Frontal cortex (tissue), 4 donors: Measurements from ENCODE around the gene EXD1. TPM values are rescaled to one million over a fixed set of nuclear protein-coding genes. Genes with fewer than 3 reads are reported as not detected.
"Not testable (repeated sequence)": the region's sequence is repeated elsewhere in the genome, so short reads cannot be mapped to it uniquely, and the experiment has no call there.

ENCODE experiments used
- DNase-seq, 2 donors: peaks; one replicate each; pipeline ENCODE4 v3.0.0; 2012; ENCODE audit warnings: low spot score in 2 of 2
- FAIRE-seq: peaks from 2 replicates; lab custom pipeline; 2012; peaks lifted over from hg19 to GRCh38; lab: Jason Lieb, UNC
- total RNA-seq: library from RNA; depleted of rRNA; stranded (reverse); fragments of >200 nt; gene quantifications from one replicate; pipeline ENCODE4 v1.2.3, GENCODE V29; 2014
- donor health status: control.
- donor health status: control.
- donor health status: control.

Gene EXD1, protein sequence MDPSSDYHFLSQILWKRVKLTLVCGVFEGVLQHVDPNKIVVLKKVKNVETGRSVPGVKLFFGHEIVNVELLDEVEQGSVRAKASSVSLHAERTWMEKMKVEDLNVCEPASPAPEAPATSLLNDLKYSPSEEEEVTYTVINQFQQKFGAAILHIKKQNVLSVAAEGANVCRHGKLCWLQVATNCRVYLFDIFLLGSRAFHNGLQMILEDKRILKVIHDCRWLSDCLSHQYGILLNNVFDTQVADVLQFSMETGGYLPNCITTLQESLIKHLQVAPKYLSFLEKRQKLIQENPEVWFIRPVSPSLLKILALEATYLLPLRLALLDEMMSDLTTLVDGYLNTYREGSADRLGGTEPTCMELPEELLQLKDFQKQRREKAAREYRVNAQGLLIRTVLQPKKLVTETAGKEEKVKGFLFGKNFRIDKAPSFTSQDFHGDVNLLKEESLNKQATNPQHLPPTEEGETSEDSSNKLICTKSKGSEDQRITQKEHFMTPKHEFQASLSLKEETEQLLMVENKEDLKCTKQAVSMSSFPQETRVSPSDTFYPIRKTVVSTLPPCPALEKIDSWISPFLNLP
- 1.2 TPM for total RNA-seq

DNA sequence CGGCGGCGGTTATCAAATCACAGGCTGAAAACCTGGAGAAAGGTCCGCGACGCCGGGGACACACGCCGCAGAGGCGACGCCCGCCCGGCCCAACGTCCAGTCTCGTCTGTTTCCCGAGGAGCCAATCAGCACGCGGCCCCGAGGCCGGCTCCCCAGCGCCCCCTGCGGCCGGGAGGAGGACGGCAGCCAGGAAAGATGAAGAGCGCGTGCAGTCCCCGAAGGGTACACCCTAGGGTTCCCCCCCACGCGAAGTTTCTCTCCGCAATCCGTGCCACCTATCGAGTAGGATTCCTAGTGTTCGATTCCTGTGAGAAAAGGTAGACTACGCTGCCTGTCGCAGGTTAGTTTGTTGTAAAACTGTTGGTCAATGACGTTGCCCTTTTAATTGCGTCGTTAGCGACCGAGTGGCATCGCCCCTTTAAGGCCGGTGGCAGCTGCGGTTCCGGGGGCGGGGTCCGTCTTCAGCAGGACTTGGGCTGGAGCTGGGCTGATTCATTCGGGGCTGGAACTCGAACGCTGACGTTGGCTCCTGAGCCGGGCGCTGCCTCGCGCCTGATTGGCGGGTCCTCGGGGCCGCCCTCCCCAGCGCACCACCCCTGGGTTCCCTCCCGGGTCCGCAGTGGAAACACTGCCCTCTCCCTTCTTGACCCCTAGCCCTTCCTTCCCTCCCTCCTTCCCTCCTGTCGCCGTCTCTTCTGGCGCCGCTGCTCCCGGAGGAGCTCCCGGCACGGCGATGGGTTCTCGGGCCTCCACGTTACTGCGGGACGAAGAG is at the start of gene EXD1, which contains the start of gene CHP1:
Gene EXD1, minus strand, starts transcription at position 108 of the 772 bp plus-strand sequence. CDS start 4,182 bp downstream, outside the sequence.
Gene CHP1, plus strand, starts transcription at position 619 of the 772 bp plus-strand sequence. Its CDS starts 115 bp downstream, at position 734.
- FAIRE-seq: no peak
- peak; percentile 87 to 95 for DNase-seq

DNA sequence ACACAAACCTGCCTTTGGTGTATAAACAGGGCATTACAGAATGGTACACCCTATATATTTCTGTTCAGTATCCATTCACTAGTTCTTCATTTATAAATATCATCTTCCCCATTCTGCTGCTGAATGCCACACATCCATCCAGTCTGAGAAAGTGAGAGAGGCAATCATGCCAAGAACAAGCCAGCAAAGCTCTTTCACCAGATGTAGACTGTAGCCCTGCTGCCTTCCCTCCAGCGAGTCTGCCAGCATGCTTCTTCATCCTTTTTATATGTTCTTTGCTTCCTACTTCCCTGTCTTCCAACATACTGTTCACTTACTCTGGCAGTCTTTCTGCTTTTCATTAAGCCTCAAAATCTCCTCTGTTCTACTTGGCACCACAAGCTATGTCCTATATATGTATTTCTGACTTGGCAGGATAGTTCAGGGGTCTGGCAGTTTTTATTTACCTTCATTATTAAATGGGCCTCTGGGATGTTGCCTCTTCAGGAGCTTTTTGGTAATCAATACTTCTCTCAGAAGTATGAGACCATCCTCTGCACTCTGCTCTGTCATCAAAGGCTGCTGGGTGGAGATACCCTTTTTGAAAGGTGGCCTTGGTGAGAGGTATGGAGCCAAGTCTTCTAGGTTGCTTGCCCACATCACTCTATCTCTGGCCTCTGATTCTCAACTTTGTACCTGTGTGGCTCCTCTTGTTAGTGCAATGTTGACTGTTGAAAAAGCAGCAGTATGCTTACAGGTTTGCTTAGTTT is 49.2 kb upstream of the EXD1 start:
- FAIRE-seq (no peak), DNase-seq (no peak)

DNA sequence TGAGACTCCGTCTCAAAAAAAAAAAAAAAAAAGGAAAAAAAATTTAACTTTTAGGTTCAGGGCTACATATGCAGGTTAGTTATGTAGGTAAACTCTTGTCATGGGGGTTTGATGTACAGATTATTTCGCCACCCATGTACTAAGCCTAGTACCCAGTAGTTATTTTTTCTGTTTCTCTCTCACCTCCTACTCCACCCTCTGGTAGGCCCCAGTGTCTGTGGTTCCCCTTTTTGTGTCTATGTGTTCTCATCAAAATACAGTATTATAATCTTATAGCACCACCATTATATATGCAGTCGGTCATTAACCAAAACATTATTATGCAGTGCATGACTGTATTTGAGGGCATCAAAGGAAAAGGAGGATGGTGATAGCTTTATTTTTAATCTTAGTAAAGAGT is 47.8 kb upstream of the EXD1 start:
- DNase-seq (no peak), FAIRE-seq (no peak)

DNA sequence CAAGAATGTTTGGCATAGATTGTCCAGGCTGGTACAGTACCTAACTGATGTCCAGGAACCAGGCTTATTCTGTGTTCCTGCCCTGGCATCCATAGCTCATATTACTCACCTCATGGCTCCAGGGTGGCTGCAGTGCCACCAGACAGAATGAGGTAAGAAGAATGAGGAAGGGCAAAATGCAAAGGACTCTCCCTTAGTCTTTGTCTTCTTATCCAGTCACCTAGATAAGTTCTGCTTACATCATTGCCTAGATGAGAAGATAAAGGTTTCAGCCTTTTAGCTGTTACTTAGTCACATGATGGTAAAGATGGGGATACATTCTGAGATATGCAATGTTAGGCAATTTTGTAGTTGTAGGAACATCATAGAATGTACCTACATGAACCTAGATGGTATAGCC is 46.3 kb upstream of the EXD1 start:
- DNase-seq (no peak), FAIRE-seq (no peak)

DNA sequence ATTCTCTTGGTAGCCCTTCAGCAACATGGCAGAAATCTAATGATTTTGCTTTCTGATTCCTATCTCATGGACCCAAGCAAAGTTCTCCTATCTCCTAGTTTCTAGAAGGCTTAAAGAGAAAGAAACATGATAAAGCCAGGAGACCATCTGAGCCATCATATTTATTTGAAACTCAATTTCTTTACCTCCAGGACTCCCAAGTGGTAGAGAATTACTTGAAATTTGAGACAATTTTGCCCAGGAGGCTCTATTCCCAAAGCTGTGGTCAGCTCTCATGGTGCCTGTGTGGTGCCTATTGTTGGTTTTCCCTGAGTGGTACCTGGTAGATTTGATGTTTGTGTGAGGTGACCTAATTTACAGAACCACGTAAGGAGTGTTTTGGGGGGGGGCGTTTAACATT is 39.3 kb upstream of the EXD1 start:
- no peak for FAIRE-seq
- no peak for DNase-seq

DNA sequence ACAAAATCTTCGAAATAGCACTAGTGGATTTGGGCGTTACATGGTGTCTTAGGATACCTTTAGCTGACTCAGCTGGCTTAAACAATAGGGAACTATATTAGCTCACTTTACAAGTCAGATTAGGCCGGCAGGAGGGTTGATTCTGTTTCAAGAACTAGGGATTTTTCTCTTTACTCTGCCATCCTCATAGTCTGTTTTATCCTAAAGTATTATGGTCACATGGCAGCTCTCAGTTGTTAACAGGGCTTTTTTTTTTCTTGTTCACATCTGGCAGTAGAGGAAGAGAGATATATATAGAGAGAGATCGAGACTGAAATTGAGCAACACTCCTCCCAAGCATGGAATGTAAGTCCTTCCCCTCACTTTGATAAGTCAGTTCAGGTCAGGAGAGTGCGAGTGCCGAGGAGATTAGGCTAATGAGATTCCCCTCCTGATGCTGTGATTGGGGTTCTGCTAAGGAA is 33.4 kb upstream of the EXD1 start:
- FAIRE-seq (no peak), DNase-seq (no peak)

DNA sequence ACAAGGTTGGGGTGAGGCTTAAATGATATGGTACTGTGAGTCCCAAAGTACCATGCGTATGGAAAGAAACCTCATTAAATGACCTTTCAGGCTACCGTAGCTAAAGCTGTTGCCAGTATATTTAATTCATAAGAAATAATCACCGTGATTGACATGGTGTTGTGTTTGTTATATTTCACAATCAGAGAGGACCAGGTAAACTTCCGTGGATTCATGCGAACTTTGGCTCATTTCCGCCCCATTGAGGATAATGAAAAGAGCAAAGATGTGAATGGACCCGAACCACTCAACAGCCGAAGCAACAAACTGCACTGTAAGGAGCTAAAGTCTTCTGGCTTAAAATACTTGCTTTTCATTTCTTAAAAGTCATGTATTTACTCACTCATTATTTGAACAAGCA is 32.0 kb upstream of the EXD1 start:
- no peak for FAIRE-seq
- DNase-seq: no peak

- not testable (repeated sequence) for FAIRE-seq, DNase-seq
These were observed 30.4 kb upstream of the EXD1 start for GRCh38 chr15:41260924-41261323.

DNA sequence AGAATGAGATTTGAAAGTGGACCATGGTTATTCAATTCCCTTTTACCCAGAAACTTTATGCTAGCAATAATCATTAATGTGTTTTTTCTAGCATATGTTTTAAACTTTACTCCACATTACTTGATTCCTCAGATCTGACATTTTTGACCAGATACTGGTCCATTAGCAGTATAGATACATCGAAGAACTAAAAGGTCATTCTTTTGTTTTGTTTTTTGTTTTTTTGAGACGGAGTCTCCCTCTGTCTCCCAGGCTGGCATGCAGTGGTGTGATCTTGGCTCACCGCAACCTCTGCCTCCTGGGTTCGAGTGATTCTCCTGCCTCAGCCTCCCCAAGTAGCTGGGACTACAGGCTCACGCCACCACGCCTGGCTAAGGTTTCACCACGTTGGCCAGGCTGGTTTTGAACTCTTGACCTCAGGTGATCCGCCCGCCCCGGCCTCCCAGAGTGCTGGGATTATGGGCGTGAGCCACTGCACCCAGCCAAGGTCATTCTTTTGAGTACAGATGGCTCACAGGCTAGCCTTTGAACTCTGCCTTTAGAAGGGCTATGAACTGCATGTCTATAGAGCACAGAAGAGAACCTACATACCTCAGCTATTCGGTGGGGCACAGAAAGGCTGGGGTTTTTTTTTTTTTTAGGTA is 29.1 kb upstream of the EXD1 start:
- FAIRE-seq (no peak), DNase-seq (no peak)

DNA sequence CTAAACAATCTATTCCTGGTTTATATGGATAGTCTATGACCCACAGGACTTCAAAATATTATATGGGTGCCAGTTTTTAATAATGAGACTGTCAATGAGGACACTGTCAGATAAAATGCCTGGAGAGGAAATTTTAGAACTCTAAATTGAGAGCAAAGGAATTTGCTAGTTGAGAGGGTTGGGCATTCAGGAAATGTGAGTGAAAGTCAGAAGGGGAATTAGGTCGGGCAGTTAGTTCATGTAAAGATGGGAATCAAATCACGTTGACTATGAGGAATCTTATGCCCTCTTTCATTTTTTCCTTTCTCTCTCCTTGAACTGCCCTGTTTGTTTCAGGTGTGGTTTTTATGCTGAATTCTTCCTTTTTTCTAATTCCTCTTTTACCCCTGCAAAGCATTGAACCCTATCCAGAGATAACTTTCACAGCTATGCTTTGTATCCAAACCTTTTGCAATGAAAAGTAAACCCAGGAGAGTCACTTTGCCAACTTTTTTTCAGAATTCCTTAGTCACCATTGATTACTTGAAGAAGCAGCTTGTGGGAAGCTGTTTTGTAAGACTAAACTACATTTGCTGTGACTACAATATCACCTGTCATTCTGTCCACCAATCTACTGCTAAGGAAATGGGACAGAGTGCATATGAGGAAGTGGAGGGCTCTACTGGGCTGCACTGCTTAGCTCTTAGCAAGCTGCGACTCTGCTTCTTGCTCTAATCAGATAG is 28.4 kb upstream of the EXD1 start:
- no peak for FAIRE-seq
- DNase-seq: no peak

DNA sequence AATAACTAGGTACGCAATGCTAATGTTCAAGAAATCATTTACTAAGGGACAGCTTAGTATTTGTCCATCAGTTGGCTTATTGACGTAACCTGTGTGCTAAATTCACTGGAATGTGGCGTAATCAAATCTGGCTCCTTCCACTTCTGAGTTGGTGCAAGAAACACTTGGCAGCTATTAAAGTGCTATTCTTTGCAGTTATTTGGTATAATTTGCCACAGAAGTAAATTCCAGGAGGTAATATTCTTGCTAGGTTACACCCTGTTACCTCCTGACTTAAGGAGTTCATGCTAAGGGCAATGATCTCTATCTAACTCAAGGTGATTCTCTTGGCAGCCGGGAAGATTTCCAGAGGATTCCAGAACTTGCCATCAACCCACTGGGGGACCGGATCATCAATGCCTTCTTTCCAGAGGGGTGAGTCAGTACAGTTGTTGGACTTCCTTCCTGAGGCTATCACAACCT is 26.1 kb upstream of the EXD1 start:
- no peak for DNase-seq
- FAIRE-seq: no peak

GRCh38 chr15:41256103-41256502 is 25.5 kb upstream of the EXD1 start:
- FAIRE-seq (no peak), DNase-seq (no peak)

DNA sequence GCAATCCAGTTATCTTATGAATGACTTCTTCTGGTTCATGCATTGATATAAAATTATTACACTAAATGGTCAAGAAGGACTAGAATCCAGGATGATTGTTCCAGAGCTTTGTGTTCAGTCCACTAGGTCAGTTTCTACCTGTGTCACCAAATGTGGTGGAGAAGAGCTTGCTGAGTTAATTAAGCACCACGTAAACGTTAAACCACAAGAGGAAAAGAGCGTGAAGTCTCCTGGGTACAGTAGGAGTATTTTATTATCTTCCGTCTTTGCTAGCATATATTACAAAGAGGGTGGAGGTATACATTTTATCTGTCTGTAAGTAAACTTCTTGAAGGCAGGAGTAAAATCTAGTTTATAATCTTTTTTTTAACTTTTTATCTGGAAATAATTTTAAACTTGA is 24.0 kb upstream of the EXD1 start:
- DNase-seq (no peak), FAIRE-seq (no peak)

- FAIRE-seq (no peak), DNase-seq (no peak)
These were observed 20.9 kb upstream of the EXD1 start for GRCh38 chr15:41251411-41251810.

DNA sequence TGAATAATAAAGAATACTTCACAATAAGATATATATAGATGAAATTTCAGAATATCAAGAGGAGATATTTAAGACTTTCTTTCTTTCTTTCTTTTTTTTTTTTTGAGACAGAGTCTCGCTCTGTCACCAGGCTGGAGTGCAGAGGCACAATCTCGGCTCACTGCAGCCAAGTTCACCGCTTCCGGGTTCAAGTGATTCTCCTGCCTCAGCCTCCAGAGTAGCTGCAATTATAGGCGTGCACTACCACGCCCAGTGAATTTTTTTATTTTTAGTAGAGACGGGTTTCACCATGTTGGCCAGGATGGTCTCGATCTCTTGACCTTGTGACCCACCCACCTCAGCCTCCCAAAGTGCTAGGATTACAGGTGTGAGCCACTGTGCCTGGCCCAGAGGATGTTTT is 20.2 kb upstream of the EXD1 start:
- DNase-seq, FAIRE-seq: not testable (repeated sequence)

GRCh38 chr15:41241221-41241964 is 10.8 kb upstream of the EXD1 start:
- DNase-seq (no peak), FAIRE-seq (no peak)

GRCh38 chr15:41238100-41238499 is 7.5 kb upstream of the EXD1 start:
- no peak for FAIRE-seq
- no peak for DNase-seq

GRCh38 chr15:41235929-41236328 is 5.4 kb upstream of the EXD1 start:
- no peak for DNase-seq
- FAIRE-seq: no peak
